Endothelial cell (in vitro differentiated cells): Measurements from ENCODE around the gene NPHS2. TPM values are rescaled to one million over a fixed set of nuclear protein-coding genes. Genes with fewer than 3 reads are reported as not detected.

Experiments used
- DNase-seq: peaks from one replicate; pipeline ENCODE4 v3.0.0; 2021; ENCODE audit warnings: low spot score
- H3K27ac Mint-ChIP-seq: one replicate; pipeline ENCODE4 v1.8.0; 2021; ENCODE audit warnings: mixed read lengths, inconsistent platforms; ENCODE audit not compliant: unreplicated experiment
- H3K27me3 Mint-ChIP-seq: one replicate; pipeline ENCODE4 v1.8.0; 2021; ENCODE audit warnings: mild to moderate bottlenecking, moderate library complexity, mixed read lengths, inconsistent platforms; ENCODE audit not compliant: unreplicated experiment
- H3K36me3 Mint-ChIP-seq: one replicate; pipeline ENCODE4 v1.8.0; 2021; ENCODE audit warnings: mild to moderate bottlenecking, low read depth, mixed read lengths, inconsistent platforms; ENCODE audit not compliant: unreplicated experiment
- H3K4me1 Mint-ChIP-seq: one replicate; pipeline ENCODE4 v1.8.0; 2021; ENCODE audit warnings: mild to moderate bottlenecking, mixed read lengths, inconsistent platforms; ENCODE audit not compliant: unreplicated experiment
- H3K4me3 Mint-ChIP-seq: one replicate; pipeline ENCODE4 v1.8.0; 2021; ENCODE audit warnings: mild to moderate bottlenecking, mixed read lengths, inconsistent platforms; ENCODE audit not compliant: unreplicated experiment
- H3K9me3 Mint-ChIP-seq: one replicate; pipeline ENCODE4 v1.8.0; 2021; ENCODE audit warnings: mixed read lengths, inconsistent platforms; ENCODE audit not compliant: unreplicated experiment
- total RNA-seq: library from RNA; stranded (reverse); fragmentation: NEBNext Ultra II Directional; extraction: Animal tissue kit (Norgen Biotek cat#: 25700); gene quantifications from one replicate; pipeline ENCODE4 v1.2.1, GENCODE V29; 2021; ENCODE audit not compliant: unreplicated experiment
- TF ChIP-seq, protein P1 (sequence below): fragments of 200-600 bp; sonication (generic); IDR thresholded peaks from one replicate; pipeline ENCODE4 v1.5.0; 2021; ENCODE audit warnings: antibody characterized with exemption; ENCODE audit not compliant: unreplicated experiment

The NPHS2 gene
- total RNA-seq, 1 donor from 2014 or later, result not detected

DNA sequence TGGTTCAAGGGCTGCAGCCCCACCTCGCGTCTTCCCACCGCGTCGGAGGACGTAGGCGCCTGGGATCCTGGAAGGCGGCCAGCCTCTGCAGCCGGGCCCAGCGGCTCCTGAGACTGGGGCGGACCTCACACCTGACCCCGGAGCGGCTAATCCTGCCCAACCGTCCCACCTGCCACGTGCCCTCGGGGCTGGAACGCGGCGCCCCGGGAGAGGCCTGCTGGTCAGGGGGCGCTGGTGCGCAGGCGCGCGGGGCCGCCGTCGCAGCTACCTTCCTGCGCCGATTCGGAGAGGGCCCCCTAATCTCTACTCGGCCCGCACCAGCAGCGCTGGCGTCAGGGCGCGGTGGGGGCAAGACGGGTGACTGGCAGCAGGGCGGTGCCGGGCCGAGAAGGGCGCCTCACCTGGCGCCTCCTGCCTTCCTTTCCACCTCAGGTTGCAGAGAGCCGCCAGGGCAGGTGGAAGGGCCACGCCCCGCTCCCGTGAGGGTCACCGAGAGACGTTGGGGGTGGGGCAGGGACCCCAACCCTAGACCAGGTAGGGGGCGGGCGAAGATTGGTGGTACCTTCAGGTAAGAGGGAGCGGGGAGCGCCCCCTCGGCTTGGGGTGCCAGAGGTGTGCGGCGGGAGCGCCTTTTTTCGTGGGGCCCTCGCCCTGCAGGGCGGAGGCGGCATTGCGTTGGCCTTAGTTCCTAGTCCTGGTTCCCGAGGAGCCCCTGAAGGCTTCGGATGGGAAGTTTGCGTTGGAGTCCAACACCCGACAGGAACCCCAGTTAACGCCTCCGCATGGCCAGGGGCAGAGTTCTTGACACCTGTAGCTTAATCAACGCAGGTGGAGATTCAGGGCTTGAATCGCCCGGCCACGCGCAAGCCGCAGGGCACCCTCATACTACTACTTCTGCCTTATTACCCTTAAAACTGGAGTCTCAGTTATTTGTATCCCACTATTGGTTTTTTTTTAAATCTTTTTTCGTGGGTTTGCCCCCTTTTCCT is 16.1 kb upstream of the NPHS2 start, which contains the start of gene TDRD5:
Gene TDRD5, plus strand, starts transcription at position 241 of the 989 bp plus-strand sequence. CDS start 784 bp downstream, outside the sequence.
- Mint-ChIP-seq H3K9me3 (no peaks in the 10 kb centered on the region), H3K4me3 (no peak within 1 kb of the TSS), H3K36me3 (no peaks in the 10 kb centered on the region), H3K27ac (no peak within 1 kb of the TSS), H3K4me1 (no peaks in the 10 kb centered on the region), H3K27me3 (no peaks in the 10 kb centered on the region)
- TF ChIP-seq, protein P1, sequence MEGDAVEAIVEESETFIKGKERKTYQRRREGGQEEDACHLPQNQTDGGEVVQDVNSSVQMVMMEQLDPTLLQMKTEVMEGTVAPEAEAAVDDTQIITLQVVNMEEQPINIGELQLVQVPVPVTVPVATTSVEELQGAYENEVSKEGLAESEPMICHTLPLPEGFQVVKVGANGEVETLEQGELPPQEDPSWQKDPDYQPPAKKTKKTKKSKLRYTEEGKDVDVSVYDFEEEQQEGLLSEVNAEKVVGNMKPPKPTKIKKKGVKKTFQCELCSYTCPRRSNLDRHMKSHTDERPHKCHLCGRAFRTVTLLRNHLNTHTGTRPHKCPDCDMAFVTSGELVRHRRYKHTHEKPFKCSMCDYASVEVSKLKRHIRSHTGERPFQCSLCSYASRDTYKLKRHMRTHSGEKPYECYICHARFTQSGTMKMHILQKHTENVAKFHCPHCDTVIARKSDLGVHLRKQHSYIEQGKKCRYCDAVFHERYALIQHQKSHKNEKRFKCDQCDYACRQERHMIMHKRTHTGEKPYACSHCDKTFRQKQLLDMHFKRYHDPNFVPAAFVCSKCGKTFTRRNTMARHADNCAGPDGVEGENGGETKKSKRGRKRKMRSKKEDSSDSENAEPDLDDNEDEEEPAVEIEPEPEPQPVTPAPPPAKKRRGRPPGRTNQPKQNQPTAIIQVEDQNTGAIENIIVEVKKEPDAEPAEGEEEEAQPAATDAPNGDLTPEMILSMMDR, result peak; percentile 31
- DNase-seq, result peak; percentile 33

GRCh38 chr1:179591253-179591591 is 15.5 kb upstream of the NPHS2 start:
- H3K9me3 Mint-ChIP-seq, result no peaks in the 10 kb centered on the region
- H3K36me3 Mint-ChIP-seq, result no peaks in the 10 kb centered on the region
- H3K4me3 Mint-ChIP-seq, result no peak overlapping the region
- no peaks in the 10 kb centered on the region for H3K4me1 Mint-ChIP-seq
- TF ChIP-seq, protein P1, result no peak
- H3K27ac Mint-ChIP-seq, result no peak overlapping the region
- DNase-seq, result no peak
- no peaks in the 10 kb centered on the region for H3K27me3 Mint-ChIP-seq

GRCh38 chr1:179590671-179591070 is 14.9 kb upstream of the NPHS2 start:
- Mint-ChIP-seq H3K4me1 (no peaks in the 10 kb centered on the region), H3K27me3 (no peaks in the 10 kb centered on the region)

DNA sequence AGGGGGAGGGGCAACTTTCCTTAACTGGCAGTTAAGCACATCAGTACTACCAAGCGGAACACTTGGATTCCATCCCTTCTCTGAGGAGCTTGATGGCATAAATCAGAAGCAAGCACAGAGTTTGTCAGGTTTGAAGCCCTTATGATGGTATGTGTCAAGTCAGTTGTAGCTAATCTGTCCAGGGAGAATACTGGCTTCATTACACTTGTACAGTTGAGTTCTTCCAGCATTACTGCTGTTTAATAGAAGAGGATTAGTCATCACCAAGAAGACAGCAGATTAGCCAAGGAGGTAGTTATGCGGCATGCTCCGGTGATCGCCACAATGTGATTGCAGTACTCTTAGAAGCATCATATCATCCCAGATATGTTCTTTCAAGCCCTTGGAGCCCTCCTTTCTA is 13.8 kb upstream of the NPHS2 start:
- no peak for DNase-seq
- Mint-ChIP-seq H3K9me3 (no peaks in the 10 kb centered on the region), H3K4me3 (no peak overlapping the region), H3K27ac (no peak overlapping the region), H3K27me3 (no peaks in the 10 kb centered on the region), H3K36me3 (no peaks in the 10 kb centered on the region), H3K4me1 (no peaks in the 10 kb centered on the region)
- TF ChIP-seq, protein P1, result no peak

More at GRCh38 chr1:179590671-179591070, 14.9 kb upstream of the NPHS2 start:
- TF ChIP-seq, protein P1, result no peak
- no peak for DNase-seq
- no peak overlapping the region for H3K4me3 Mint-ChIP-seq
- no peaks in the 10 kb centered on the region for H3K36me3 Mint-ChIP-seq
- H3K9me3 Mint-ChIP-seq, result no peaks in the 10 kb centered on the region
- no peak overlapping the region for H3K27ac Mint-ChIP-seq
